ENCODE measurements around the gene FAF1.

The FAF1 gene

DNA sequence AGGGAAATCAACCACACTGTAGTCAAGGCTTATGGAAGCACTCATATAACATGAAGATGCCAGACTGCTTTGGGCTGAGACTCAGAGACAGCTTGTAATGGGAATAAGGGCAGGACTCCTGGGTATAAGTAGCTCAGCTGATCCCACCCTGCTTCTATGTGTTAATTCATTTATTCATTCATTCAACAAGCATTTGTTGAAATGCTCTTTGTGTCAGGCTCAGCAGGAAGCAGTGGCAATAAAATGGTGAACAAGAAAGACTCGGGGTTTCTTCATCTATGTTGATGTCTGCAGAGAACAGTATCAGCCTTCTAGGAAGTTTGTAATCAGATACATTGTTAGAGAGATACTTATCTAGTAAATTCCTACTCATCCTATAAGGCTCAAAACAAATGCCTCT is 391.3 kb downstream of the FAF1 start:
- Histone ChIP-seq H3K27ac (no peak overlapping the region), H3K9me3 (ENCODE audit: low read depth, low read length) (no peaks in the 10 kb centered on the region), H3K36me3 (ENCODE audit: insufficient read depth, low read length) (peaks cover 12% of the 10 kb centered on the region), H3K9ac (ENCODE audit: insufficient read length) (no peak overlapping the region), H3K4me3 (no peak overlapping the region)
- peak; percentile 44 for DNase-seq (ENCODE audit: low read depth, low spot score)
- TF ChIP-seq POLR2AphosphoS5 (IDR thresholded peaks at IDR 0.05; ENCODE audit: borderline replicate concordance, low read depth, low read length) (no peak; the same call in 1 of the 2 replicates), FOXP2 (optimal IDR thresholded peaks at IDR 0.05; ENCODE audit: control extremely low read depth, extremely low read length, insufficient read depth) (no peak), EZH2 (IDR thresholded peaks at IDR 0.05) (no peak)

DNA sequence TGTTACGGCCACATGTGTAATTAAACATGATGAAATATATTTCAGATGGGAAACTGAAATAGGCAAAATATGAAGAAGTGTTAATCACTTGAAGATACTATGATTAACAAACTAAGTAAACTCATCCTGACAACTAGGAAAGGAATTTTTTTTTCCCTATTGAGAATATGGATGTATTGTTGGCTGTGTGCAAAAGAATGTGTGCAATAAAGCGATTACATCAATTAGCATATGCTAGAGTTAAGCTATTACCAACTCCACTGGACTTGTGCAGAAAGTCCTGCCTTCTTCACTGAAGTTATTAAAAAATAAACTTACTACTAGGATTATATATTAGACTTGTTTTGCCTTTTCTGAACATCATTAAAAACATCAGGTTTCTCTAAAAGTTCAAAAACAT is 393.7 kb downstream of the FAF1 start:
- Histone ChIP-seq H3K27ac (no peak overlapping the region), H3K36me3 (ENCODE audit: insufficient read depth, low read length) (peaks cover 18% of the 10 kb centered on the region), H3K9me3 (ENCODE audit: low read depth, low read length) (no peaks in the 10 kb centered on the region), H3K9ac (ENCODE audit: insufficient read length) (no peak overlapping the region), H3K4me3 (no peak overlapping the region)
- TF ChIP-seq POLR2AphosphoS5 (IDR thresholded peaks at IDR 0.05; ENCODE audit: borderline replicate concordance, low read depth, low read length) (no peak), FOXP2 (optimal IDR thresholded peaks at IDR 0.05; ENCODE audit: control extremely low read depth, extremely low read length, insufficient read depth) (no peak), EZH2 (IDR thresholded peaks at IDR 0.05) (no peak)
- no peak for DNase-seq (ENCODE audit: low read depth, low spot score)

DNA sequence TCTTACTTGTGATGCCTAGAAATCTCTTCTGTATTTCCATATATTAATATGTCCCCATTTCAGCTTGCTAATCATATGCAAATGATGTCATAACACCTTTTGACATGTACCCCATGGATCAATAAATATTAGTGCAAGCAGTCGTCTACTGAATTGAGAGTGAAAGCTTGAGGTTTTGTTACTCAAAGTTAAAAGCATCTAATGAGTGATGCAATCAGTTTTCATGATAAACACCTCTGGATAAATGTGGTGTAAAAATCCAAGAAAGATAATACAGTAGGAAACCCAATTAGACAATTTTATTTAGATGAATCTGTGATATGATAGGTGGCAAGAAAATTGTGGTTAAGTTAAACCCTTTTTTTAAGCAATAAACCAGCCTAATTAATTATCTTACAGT is 395.6 kb downstream of the FAF1 start:
- DNase-seq (ENCODE audit: low read depth, low spot score): no peak
- peaks cover 24% of the 10 kb centered on the region for H3K36me3 ChIP-seq (ENCODE audit: insufficient read depth, low read length)
- no peak overlapping the region for H3K4me3 ChIP-seq
- no peak overlapping the region for H3K27ac ChIP-seq
- TF ChIP-seq FOXP2 (optimal IDR thresholded peaks at IDR 0.05; ENCODE audit: control extremely low read depth, extremely low read length, insufficient read depth): no peak
- no peak for TF ChIP-seq EZH2 (IDR thresholded peaks at IDR 0.05)
- TF ChIP-seq POLR2AphosphoS5 (IDR thresholded peaks at IDR 0.05; ENCODE audit: borderline replicate concordance, low read depth, low read length): no peak
- H3K9me3 ChIP-seq (ENCODE audit: low read depth, low read length): no peaks in the 10 kb centered on the region
- no peak overlapping the region for H3K9ac ChIP-seq (ENCODE audit: insufficient read length)

DNA sequence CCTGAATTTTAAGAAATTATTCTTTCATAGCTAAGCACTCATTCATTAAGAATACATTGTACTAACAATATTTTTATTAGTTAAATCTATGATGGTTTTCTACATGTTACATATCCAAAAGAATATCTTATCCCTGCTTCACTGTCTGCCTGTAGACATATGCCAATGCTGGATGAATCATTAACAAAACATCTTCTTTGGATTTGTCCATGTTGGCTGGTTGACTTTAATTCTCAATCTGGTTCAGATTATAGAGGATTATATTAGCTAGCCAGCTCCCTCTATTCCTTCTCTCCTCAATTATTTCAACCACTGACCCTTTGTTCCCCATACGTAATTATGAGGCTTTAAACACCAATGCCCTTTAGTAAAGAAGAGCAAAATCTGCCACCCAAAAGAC is 398.0 kb downstream of the FAF1 start:
- H3K4me3 ChIP-seq: no peak overlapping the region
- TF ChIP-seq FOXP2 (optimal IDR thresholded peaks at IDR 0.05; ENCODE audit: control extremely low read depth, extremely low read length, insufficient read depth): no peak
- TF ChIP-seq POLR2AphosphoS5 (IDR thresholded peaks at IDR 0.05; ENCODE audit: borderline replicate concordance, low read depth, low read length): no peak
- no peak for TF ChIP-seq EZH2 (IDR thresholded peaks at IDR 0.05)
- H3K9me3 ChIP-seq (ENCODE audit: low read depth, low read length): no peaks in the 10 kb centered on the region
- peaks cover 24% of the 10 kb centered on the region for H3K36me3 ChIP-seq (ENCODE audit: insufficient read depth, low read length)
- no peak overlapping the region for H3K27ac ChIP-seq
- no peak overlapping the region for H3K9ac ChIP-seq (ENCODE audit: insufficient read length)
- DNase-seq (ENCODE audit: low read depth, low spot score): no peak

DNA sequence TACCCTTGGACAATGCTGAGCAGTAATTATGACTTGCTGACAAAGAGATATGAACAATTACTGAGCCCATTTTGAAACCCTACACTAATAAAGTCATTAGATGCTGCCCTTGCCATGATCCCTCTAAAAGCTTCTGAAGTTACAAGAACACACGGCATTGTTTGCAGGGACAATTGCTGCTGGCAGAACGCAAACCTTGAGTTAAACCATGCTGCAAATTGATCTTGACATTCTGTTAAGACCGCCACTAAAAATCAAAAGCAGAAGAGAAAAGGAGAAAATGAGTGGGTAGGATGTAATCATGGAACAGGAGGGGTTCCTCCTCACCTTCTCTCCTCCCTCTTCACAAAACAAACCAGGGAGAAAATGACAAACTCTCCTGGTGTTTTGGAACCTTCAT is 400.6 kb downstream of the FAF1 start:
- no peak for TF ChIP-seq EZH2 (IDR thresholded peaks at IDR 0.05)
- no peak for TF ChIP-seq FOXP2 (optimal IDR thresholded peaks at IDR 0.05; ENCODE audit: control extremely low read depth, extremely low read length, insufficient read depth)
- no peak for TF ChIP-seq POLR2AphosphoS5 (IDR thresholded peaks at IDR 0.05; ENCODE audit: borderline replicate concordance, low read depth, low read length)
- Histone ChIP-seq H3K27ac (no peak overlapping the region), H3K36me3 (ENCODE audit: insufficient read depth, low read length) (peaks cover 12% of the 10 kb centered on the region; the same call in 1 of the 2 replicates), H3K9ac (ENCODE audit: insufficient read length) (no peak overlapping the region), H3K4me3 (no peak overlapping the region), H3K9me3 (ENCODE audit: low read depth, low read length) (no peaks in the 10 kb centered on the region)
- no peak for DNase-seq (ENCODE audit: low read depth, low spot score)

DNA sequence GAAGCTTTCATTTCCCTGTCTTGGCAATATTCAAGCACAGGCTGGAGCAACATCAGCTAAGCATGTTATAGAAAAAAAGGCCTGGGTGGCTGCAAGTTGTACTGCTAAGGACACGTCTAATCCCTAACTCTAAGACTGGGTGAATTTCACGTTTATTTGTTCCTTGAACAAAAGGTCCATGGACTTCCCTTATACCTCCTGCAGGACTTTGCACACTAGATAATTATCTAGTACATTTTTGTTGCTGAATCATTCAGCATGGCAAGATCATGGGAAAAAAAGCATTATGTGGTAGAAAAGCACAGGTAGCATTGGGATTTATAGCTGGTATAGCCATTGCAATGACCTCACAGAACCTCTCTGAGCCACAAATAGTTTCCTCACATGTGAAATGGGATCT is 406.1 kb downstream of the FAF1 start:
- Histone ChIP-seq H3K4me3 (no peak overlapping the region), H3K36me3 (ENCODE audit: insufficient read depth, low read length) (peaks cover 3% of the 10 kb centered on the region; the same call in 1 of the 2 replicates)
- no peak for DNase-seq (ENCODE audit: low read depth, low spot score)

DNA sequence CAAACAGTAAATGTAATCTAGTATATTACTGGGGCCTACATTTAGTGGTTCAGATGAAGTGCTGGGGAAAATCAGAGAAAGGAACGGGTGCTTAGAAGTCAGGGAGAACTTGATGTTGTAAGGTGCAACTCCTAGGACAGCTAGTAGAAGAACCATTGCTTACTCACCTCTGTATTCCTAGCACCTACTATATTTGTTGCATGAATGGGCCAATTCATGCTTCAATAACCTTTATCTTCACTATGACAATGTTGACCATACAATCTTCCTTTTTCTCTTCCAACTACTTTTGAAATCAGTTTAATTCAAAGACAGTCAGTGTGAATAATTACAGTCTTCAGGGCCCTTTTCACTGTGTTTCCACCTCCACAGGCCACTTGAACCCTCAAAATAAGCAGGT is 411.8 kb downstream of the FAF1 start:
- no peak overlapping the region for H3K4me3 ChIP-seq
- H3K9me3 ChIP-seq (ENCODE audit: low read depth, low read length): no peaks in the 10 kb centered on the region
- no peak for DNase-seq (ENCODE audit: low read depth, low spot score)
- peaks cover 3% of the 10 kb centered on the region; the same call in 1 of the 2 replicates for H3K36me3 ChIP-seq (ENCODE audit: insufficient read depth, low read length)
- H3K9ac ChIP-seq (ENCODE audit: insufficient read length): no peak overlapping the region
- no peak overlapping the region for H3K27ac ChIP-seq
- TF ChIP-seq FOXP2 (optimal IDR thresholded peaks at IDR 0.05; ENCODE audit: control extremely low read depth, extremely low read length, insufficient read depth) (no peak), POLR2AphosphoS5 (IDR thresholded peaks at IDR 0.05; ENCODE audit: borderline replicate concordance, low read depth, low read length) (no peak), EZH2 (IDR thresholded peaks at IDR 0.05) (no peak)

More for the DNA sequence above, 406.1 kb downstream of the FAF1 start:
- H3K27ac ChIP-seq: no peak overlapping the region
- no peaks in the 10 kb centered on the region for H3K9me3 ChIP-seq (ENCODE audit: low read depth, low read length)
- no peak for TF ChIP-seq FOXP2 (optimal IDR thresholded peaks at IDR 0.05; ENCODE audit: control extremely low read depth, extremely low read length, insufficient read depth)
- TF ChIP-seq EZH2 (IDR thresholded peaks at IDR 0.05): no peak
- TF ChIP-seq POLR2AphosphoS5 (IDR thresholded peaks at IDR 0.05; ENCODE audit: borderline replicate concordance, low read depth, low read length): no peak
- no peak overlapping the region for H3K9ac ChIP-seq (ENCODE audit: insufficient read length)

DNA sequence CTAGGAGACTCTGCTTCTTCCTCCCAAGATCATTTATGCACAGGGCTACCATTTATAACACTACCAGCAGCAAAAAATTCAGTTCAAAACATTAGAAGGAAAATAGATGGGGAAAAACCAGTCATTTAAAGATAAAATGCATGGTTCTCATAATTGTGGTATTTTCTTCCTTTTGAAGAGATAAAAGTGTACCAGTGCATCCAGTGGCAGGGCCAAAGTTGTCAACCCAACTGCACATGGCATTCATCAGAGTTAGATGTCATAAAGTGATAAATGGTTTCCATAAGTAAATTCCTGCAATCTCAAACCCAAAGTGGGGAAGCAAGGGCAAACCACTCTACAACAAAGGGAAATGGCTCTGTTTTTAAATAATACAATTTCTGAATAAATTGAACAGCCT is 417.7 kb downstream of the FAF1 start:
- H3K9ac ChIP-seq (ENCODE audit: insufficient read length): no peak overlapping the region
- H3K9me3 ChIP-seq (ENCODE audit: low read depth, low read length): no peaks in the 10 kb centered on the region
- no peak overlapping the region for H3K27ac ChIP-seq
- no peak overlapping the region for H3K4me3 ChIP-seq
- no peak for DNase-seq (ENCODE audit: low read depth, low spot score)
- TF ChIP-seq EZH2 (IDR thresholded peaks at IDR 0.05) (no peak), FOXP2 (optimal IDR thresholded peaks at IDR 0.05; ENCODE audit: control extremely low read depth, extremely low read length, insufficient read depth) (no peak), POLR2AphosphoS5 (IDR thresholded peaks at IDR 0.05; ENCODE audit: borderline replicate concordance, low read depth, low read length) (no peak)
- H3K36me3 ChIP-seq (ENCODE audit: insufficient read depth, low read length): no peaks in the 10 kb centered on the region

DNA sequence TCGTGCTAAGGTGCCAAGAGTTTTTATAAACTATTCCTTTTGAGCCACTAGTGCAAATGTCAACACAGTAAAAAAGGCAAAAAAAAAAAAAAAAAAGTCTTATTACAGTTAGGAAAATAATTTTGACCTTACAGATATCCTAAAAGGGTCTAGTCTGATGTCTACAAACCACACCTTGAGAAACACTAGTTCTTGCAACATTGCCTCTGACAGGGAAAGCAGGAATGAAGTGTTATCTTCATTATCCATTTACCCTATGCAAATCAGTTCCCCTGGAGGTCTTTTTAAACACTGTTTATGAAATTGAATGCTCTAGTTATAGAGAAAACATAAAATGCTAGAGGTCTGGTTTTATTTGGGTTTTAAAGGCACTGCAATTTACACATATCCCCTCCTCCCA is 421.6 kb downstream of the FAF1 start:
- H3K9me3 ChIP-seq (ENCODE audit: low read depth, low read length): no peaks in the 10 kb centered on the region
- peak overlapping the region; percentile 32; the same call in 1 of the 2 replicates for H3K27ac ChIP-seq
- TF ChIP-seq POLR2AphosphoS5 (IDR thresholded peaks at IDR 0.05; ENCODE audit: borderline replicate concordance, low read depth, low read length) (no peak), EZH2 (IDR thresholded peaks at IDR 0.05) (no peak)
- H3K36me3 ChIP-seq (ENCODE audit: insufficient read depth, low read length): peaks cover 5% of the 10 kb centered on the region; the same call in 1 of the 2 replicates
- no peak overlapping the region for H3K4me3 ChIP-seq
- DNase-seq (ENCODE audit: low read depth, low spot score): no peak
- no peak overlapping the region for H3K9ac ChIP-seq (ENCODE audit: insufficient read length)

Data from SK-N-MC (cell line).